LHCN-M2 (cell line): ENCODE measurements around the gene RHOBTB1. TPM values are rescaled to one million over a fixed set of nuclear protein-coding genes. Genes with fewer than 3 reads are reported as not detected.

Source experiments
- DNase-seq: peaks from one replicate; pipeline ENCODE4 v3.0.0-alpha.2; 2012; ENCODE audit warnings: low read depth
- total RNA-seq: library from RNA; depleted of rRNA; stranded (reverse); fragments of >200 nt; gene quantifications from 2 replicates; pipeline ENCODE4 v1.2.3, GENCODE V29; 2014

Gene RHOBTB1
- total RNA-seq, 1 experiment from 2014 or later: 20.0 TPM

DNA sequence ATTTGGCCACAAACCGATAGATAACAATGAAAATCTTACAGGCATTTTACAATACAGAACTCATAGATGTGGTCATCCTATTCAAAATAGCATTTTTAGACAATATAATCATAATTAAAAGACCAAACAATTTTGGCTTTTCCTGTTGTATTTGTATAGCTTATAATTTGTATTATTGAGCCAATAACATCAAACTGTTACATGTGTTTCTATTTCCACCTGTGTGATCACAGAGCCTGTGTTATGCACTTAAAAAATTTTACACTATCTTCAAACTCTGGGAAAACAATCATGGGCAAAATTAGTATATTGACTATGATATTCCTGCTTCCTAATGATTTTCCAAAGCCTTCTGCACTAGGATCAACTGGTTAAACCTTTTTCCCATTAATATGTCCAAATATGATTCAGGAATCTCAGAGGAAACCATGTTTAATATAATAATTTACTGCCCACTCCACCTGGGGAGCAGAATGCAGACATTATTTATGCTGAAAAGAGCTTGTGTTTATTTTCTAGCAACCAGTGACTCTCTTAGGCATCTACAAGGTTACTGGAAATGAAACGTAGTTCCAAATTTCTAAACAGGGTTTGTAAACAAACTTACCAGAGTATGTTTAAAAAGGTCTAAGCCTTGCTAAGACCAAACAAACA, 1.7 kb downstream of the RHOBTB1 start:
- no peak for DNase-seq

GRCh38 chr10:60940446-60940845, 3.5 kb downstream of the RHOBTB1 start:
- DNase-seq: no peak

GRCh38 chr10:60937784-60938654, 6.0 kb downstream of the RHOBTB1 start:
- peak; percentile 62 for DNase-seq

GRCh38 chr10:60937022-60937421, 7.0 kb downstream of the RHOBTB1 start:
- no peak for DNase-seq

- no peak for DNase-seq
Measured at GRCh38 chr10:60934215-60935175, 9.5 kb downstream of the RHOBTB1 start.

GRCh38 chr10:60932756-60933155, 11.2 kb downstream of the RHOBTB1 start:
- DNase-seq: no peak

- DNase-seq: no peak
Measured at GRCh38 chr10:60930237-60930636, 13.7 kb downstream of the RHOBTB1 start.

DNA sequence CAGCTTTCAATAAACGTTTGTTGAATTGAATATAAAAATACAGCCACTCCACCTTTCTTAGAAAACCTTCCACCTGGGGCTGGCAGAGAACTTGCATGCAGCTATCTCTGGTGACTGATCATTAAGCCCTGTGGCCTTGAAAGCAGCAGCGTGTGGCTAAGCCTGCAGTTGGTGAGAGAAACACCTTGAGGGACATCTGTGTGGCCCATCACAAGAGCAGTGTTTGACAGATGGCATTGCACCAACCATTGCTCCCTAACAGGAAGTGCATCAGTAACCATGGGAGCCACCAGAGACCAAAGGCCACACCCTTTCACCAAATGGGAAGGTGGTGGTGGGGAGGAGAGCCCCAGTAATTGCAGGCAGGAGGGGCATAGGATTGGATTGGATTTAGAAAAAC, 22.4 kb downstream of the RHOBTB1 start:
- DNase-seq: no peak

DNA sequence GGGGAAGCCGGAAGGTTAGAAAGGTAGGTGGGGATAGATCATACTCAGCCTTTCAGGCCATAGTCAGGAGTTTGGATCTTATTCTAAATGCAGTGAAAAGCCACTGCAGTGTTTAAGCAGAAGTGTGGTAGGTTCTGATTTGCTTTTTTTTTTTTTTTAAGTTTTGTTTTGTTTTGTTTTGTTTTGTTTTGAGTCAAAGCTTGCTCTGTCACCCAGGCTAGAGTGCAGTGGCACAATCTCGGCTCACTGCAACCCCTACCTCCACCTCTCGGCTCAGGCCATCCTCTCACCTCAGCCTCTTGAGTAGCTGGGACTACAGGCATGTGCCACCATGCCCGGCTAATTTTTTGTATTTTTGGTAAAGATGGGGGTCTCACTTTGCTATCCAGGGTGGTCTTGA, 23.5 kb downstream of the RHOBTB1 start:
- DNase-seq: no peak

GRCh38 chr10:60919551-60919950, 24.4 kb downstream of the RHOBTB1 start:
- DNase-seq: no peak

DNA sequence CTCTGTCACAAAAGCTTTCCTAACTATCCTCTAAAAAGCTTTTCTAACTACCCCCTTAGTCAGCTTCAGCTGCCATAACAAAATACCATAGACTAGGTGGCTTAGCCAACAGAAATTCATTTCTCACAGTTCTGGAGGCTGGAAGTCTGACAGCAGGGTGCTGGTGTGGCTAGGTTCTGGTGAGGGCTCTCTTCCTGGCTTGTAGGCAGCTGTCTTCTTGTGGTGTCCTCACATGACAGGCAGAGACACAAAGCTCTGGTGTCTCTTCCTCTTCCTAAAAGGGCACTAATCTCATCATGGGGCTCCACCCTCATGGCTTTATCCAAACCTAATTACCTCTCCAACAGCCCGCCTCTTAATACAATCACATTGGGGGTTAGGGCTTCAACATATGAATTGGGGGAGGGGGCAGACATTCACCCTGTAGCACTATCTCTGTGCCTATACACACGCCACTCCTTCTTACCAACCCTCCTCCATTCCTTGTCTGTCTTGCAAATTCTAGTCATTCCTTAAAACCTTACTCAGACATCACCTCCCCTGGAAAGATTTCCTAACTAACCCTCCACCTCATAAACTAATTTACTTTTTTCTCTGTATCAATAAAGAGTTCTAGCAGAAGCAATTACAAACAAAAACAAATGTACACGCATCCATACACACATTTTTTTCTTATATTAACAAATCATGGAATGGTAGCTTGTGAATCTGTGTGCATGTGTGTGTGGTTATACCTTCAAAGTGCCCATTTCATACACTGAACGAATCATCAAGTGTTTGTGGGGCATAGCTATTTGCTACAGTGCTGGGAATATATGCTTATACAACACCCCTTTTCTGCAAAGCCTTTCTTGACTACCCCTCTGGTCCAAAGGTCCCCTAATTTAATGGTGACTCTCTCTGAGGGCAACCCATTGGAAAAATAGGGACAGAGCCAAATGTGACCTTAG, 26.4 kb downstream of the RHOBTB1 start:
- peak; percentile 40 for DNase-seq

DNA sequence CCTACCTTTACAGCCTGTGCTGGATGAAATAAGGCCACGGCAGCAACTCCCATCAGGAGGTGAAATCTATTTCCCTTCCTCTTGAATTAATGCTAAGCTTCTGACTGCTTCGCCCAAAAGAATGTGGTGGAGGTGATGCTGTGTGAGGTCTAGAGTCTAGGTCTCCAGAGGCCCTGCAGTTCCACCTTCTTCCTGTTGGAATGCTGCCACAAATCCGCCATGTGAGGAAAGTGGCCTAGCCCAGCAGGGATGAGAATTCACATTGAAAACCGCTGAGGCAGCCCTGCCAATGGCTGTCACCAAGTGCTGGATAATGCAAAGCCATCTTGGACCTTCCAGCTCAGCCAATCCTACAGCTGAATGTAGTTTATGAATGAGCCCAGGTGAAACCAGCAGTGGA, 28.0 kb downstream of the RHOBTB1 start:
- DNase-seq: peak; percentile 13

- peak; percentile 91 for DNase-seq
Measured at GRCh38 chr10:60914690-60915141, 29.3 kb downstream of the RHOBTB1 start.

GRCh38 chr10:60913657-60914056, 30.3 kb downstream of the RHOBTB1 start:
- no peak for DNase-seq

DNA sequence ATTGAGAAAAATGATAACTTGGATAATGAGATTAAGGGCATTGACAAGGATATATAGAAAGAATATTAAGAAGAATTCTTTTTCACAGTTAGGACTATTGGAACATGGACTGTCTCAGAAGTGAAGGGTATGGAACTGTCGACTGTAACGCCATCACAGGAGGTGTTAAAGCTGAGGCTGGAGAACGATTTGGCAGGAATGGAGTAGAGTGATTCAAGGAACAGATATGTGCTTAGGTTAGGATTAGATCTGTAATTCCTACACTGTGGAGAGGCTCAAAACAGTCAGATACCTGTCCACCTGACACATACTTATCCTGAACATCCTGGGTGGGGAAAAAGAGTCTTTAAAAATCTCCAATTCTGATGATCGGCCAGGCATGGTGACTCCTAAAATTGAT, 30.9 kb downstream of the RHOBTB1 start:
- no peak for DNase-seq

GRCh38 chr10:60911715-60912114, 32.3 kb downstream of the RHOBTB1 start:
- DNase-seq: no peak

GRCh38 chr10:60911216-60911615, 32.8 kb downstream of the RHOBTB1 start:
- no peak for DNase-seq

GRCh38 chr10:60910543-60910942, 33.4 kb downstream of the RHOBTB1 start:
- DNase-seq: no peak

DNA sequence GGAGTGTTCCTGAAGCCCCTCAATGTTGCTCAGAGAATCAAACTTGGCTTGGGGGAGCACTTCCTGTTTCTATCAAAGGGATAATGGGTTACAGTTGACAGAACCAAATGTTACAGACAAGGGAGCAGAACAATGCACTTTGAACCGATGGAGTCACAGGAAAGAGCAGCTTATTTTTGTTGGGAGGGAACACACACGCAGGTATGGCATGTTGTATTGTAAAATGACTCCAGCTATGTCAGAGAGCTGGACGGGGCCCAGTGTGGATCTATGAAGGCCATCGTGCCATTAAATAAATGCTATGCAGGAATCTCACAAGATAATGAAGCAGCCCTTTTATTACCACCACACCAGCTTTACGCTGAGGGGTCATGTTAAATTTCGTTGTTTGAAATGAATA, 35.1 kb downstream of the RHOBTB1 start:
- DNase-seq: no peak

DNA sequence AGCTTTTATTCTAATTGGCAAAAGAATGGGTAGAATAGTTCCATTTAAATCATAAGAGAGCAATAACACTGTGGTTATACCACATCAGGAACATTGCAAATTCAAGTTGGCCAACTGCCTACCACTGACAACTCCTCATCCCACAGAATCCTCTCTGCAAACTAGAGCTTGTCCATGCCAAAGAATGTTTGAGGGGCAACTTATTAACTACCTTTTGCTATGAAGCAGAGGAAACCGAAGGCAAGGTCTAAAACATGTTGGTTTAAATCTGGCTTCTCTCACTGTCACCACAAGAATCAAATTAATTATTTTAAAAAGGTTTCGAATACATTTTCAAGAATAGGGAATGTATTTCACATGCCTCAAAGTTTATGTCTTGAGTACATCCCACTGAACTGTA, 36.0 kb downstream of the RHOBTB1 start:
- no peak for DNase-seq

DNA sequence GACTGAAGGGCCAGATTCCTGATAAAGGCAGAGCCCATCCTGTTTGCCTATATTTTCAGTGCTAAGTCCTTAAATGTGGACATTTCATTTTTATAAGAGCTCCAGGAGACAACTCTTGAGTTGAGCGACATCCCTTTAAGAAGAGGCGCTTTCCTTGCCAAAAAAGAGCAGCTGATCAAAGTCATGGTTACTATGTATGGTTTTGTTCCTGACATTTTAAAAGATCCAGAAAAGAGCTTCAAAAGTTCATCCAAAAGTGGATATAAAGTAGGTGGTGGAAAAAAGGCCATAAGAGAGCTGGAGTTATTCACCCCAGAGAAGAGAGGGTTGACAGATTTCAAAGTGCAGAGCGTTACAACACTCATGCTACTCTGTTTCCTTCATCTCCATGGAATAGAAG, 36.7 kb downstream of the RHOBTB1 start:
- DNase-seq: no peak
